Measurements from ENCODE around the gene HOXB5. TPM values are rescaled to one million over a fixed set of nuclear protein-coding genes. Genes with fewer than 3 reads are reported as not detected.

Gene HOXB5
- total RNA-seq, result not detected in 2 replicates

GRCh38 chr17:48593126-48593829 is at the start of gene HOXB5:
HOXB5 (minus strand) TSS chr17:48593779; CDS start chr17:48593682, 97 bp downstream.

DNA sequence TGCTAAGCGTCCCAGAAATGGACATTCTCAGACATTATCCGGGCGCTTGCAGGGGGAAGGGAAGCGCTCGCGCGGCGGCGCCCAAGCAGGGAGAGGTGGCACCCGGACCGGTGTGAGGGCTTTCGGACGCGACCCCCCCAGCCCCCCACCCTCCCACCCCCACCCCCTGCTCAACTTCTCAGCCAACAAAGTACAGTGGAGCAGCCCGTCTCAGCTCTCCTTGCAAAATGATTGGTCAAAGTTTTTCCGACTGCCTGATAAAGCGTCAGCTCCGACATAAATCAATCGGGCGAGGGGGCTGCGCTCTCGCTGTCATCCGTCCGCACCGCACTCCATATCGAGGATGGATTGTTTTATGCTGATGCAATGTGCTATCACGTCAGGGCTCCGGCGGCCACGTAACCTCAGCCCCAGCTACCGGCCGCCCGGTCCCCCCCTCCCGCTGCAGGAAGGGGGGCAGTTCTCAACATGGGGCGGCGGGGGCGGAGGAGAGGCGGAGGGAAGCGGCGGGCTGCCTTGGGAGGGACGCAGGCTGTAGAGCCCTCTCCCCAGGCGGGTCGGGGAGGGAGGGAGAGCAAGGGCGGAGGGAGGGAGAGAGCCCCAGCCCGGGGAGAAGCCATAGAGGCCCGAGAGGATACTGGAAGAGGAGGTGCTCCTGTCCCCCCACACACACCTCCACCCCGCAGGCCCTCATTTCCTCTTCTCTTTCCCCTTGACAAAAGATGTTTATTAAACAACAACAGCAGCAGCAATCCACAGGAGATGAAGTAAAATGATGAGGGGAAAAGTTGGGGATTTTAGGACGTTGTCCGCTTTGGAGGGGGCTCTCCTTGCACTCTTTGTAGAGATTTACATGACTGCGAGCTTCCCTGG is 32.9 kb upstream of the HOXB5 start, which contains the start of gene HOXB9:
Gene HOXB9, minus strand, starts transcription at position 114 of the 873 bp plus-strand sequence. Its CDS starts 89 bp downstream, at position 25.

DNA sequence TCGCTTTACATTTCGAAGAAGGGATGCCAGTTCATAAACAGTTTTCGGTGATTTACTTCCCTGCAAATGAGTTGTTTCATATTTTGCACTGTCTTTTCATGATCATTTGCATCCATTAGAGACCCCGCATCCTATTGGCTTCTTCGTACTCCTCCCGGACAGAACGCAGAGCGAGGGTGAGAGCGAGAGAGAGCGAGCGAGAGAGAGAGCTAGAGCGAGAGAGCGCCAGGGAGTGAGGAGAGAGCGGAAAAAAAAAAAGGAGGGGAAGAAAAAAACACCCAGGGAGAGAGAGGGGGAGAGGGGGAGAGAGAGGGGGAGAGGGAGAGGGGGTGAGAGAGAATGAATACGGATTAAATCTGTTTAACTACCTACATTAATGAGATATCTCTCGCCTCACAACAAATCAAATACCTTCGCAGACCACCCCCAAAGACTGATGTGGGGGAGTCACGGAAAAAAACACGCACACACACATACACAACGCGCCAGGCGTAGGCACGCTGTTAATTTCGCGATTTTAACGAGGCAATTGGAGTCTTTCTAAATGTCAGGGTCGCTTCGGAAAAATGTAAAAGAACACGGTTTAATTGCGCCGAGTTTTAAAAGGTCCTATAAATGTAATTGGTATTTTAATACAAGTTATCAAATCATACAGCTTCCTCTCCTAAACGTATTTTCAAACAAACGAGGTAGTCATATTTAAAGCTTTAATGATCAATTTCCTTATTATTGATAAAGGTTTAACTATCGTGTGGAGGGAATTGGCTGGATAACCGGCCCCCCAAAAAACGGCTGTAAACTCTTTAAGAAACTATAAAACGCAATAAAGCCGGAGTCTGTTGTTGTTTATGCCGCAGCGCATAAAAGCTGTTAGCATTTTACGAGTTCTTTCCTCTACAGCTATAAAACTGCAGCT is 21.7 kb upstream of the HOXB5 start, which contains the start of gene HOXB8:
Gene HOXB8, minus strand, starts transcription at position 246 of the 916 bp plus-strand sequence. CDS start 588 bp downstream, outside the sequence.

DNA sequence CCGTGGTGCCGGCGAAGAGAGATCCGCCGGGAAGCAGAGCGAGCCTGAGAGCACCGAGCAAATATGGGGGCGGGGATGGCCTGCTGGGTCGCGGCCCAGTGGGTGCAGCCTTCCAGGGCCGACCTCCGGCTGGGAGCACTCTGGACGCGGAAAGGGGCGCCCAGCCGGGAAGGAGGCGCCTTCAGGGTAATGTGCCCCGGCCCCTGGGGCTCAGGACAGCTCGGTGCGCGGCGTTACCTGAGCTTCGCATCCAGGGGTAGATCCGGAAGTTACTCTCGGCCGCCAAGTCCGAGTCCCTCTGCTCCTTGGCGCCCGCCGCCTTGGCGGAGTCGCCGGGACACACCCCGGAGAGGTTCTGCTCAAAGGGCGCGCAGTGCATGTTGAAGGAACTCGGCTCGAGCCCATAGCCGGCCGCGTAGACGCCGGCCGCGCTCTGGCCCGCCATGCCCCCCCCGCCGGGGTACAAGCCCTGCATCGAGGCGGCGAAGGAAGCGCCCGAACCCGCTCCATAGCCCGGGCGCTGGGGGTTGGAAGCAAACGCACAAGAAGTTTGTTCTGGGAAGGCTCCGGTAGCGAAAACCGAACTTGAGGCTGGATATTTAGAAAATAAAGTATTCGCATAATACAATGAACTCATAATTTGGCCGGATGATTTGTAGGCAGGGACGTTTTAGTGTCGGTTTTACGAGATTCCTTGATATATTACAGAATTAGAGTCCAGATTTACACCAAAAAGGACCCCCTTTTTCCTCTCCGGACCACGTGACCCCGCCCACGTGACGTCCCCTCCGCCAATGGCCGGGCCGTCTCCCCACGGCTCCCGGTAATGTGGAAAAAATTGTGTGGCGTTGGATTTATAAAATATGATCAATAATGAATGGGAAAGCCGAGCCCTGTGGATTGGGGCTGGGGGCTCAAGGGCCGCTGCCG is 17.0 kb upstream of the HOXB5 start, which contains the start of gene HOXB7:
Gene HOXB7, minus strand, starts transcription at position 736 of the 930 bp plus-strand sequence. Its CDS starts 99 bp downstream, at position 637.

GRCh38 chr17:48604770-48605329 is 11.3 kb upstream of the HOXB5 start, which contains the start of gene HOXB6:
HOXB6 (minus strand) TSS chr17:48604986; CDS start chr17:48598150, 6,836 bp downstream.

DNA sequence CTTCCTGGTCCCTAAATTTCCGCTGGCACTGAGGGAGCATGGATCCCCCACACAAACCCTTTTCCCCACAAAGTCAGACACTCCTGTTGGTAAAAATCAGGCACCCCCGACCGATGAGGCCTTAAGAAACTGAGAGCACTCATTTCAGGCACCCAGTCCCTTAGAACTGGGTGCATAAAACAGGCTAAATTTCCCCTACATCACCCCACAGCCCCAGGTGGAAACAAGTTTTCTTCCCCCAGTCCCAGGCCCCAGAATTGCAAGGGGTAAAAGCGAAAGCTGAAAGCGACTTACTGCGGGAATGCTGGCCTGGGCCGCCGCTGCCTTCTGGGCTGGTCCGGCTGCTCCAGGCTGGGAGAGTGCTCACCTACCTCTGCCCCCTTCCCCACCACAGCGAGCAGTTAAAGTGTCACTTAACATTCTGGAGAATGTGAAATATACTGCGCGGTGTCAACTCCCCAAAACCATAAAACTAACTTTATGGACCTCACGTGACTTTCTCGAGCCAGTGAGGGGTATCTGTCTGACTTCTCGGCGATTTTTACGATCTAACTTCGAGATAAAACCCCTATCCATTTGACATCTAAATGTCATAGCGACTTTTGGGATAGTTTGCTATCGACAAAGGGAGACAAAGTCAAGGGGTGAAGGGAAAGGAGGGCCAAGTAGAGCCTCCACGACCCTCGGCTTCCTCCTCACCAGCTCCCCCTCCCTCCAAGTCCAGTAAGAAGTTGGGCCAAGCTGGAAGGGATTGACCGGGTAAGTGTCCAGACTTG is 3.6 kb downstream of the HOXB5 start, which contains the start of gene HOXB3:
Gene HOXB3, minus strand, starts transcription at position 411 of the 776 bp plus-strand sequence. CDS start 37,767 bp downstream, outside the sequence.

GRCh38 chr17:48577946-48578615 is 15.5 kb downstream of the HOXB5 start, which contains the start of gene HOXB4:
HOXB4 (minus strand) TSS chr17:48578350; CDS start chr17:48578319, 31 bp downstream.

DNA sequence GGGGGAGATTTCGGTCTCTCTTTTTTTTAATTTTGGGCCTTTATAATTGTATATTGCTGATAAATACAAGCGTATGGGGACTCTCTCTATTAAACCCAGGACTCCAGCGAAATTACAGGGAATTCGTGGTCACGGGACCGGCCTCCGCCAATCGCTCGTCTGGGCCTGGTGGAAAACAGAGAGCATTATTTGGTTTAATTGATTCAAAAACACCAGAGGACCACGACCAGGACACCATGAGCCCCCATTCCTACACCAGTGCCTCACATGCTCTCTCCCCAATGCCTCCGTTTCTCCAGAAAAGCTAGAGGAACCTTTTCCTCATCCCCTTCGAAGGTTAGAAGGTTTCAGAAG is 48.6 kb downstream of the HOXB5 start, which contains the start of gene HOXB2:
Gene HOXB2, minus strand, starts transcription at position 88 of the 354 bp plus-strand sequence. CDS start 198 bp downstream, outside the sequence.

Small RNAs within 50 kb of the gene (small RNA-seq; reads per million reads assigned to genes)
- 8.6 reads per million, percentile 93 among the genes with 10 or more reads in this experiment for gene MIR196A1

Other genes starting within 250 kb of the HOXB5 start
- not detected in 2 replicates for gene SKAP1, start 163.6 kb downstream of the HOXB5 start, total RNA-seq
- not detected in 2 replicates for gene HOXB1, start 62.8 kb downstream of the HOXB5 start, total RNA-seq
- gene HOXB2, start 48.7 kb downstream of the HOXB5 start, total RNA-seq, result 0.26 and 0.97 TPM in 2 replicates
- gene HOXB4, start 15.4 kb downstream of the HOXB5 start, total RNA-seq, result under 0.01 TPM in 1 of 2 replicates, not detected in the other
- under 0.01 TPM in 1 of 2 replicates, not detected in the other for gene HOXB3, start 3.5 kb downstream of the HOXB5 start, total RNA-seq
- not detected in 2 replicates for gene HOXB6, start 11.2 kb upstream of the HOXB5 start, total RNA-seq
- gene HOXB7, start 17.2 kb upstream of the HOXB5 start, total RNA-seq, result 0.13 TPM in 1 of 2 replicates, not detected in the other
- not detected in 2 replicates for gene HOXB8, start 21.5 kb upstream of the HOXB5 start, total RNA-seq
- not detected in 2 replicates for gene HOXB9, start 32.6 kb upstream of the HOXB5 start, total RNA-seq
- gene PRAC1, start 128.7 kb upstream of the HOXB5 start, total RNA-seq, result not detected in 2 replicates
- gene PRAC2, start 129.4 kb upstream of the HOXB5 start, total RNA-seq, result not detected in 2 replicates
- gene HOXB13, start 135.0 kb upstream of the HOXB5 start, total RNA-seq, result under 0.01 TPM in 1 of 2 replicates, not detected in the other
- gene TTLL6, start 223.4 kb upstream of the HOXB5 start, total RNA-seq, result not detected in 2 replicates
- gene CALCOCO2, start 237.3 kb upstream of the HOXB5 start, total RNA-seq, result 90.9 and 91.7 TPM in 2 replicates

All from articular chondrocyte of knee joint (primary cell).